Dendritic cell treated with granulocyte-macrophage colony-stimulating factor and Interleukin-4, amounts not matched to agents 40 ng/mL and 50 ng/mL, for 4 days (primary cell): Measurements from ENCODE around the gene ROR1.

Experiments used
- H3K27ac Mint-ChIP-seq: one replicate; pipeline ENCODE4 v1.8.0; 2022; ENCODE audit warnings: mild to moderate bottlenecking, mixed read lengths
- H3K27me3 Mint-ChIP-seq: one replicate; pipeline ENCODE4 v1.8.0; 2022; ENCODE audit warnings: mild to moderate bottlenecking, mixed read lengths
- H3K36me3 Mint-ChIP-seq: one replicate; pipeline ENCODE4 v1.8.0; 2022; ENCODE audit warnings: low read depth, mixed read lengths
- H3K4me1 Mint-ChIP-seq: one replicate; pipeline ENCODE4 v1.8.0; 2022; ENCODE audit warnings: low read depth, mixed read lengths
- H3K4me3 Mint-ChIP-seq: one replicate; pipeline ENCODE4 v1.8.0; 2022; ENCODE audit warnings: mild to moderate bottlenecking, moderate library complexity, mixed read lengths
- H3K9me3 Mint-ChIP-seq: one replicate; pipeline ENCODE4 v1.8.0; 2022; ENCODE audit warnings: mixed read lengths
- intact Hi-C: fragments of 100-400 bp; cut with micrococcal nuclease; formaldehyde crosslinking; loops from one replicate; pipeline ENCODE4 v1.15.0; 2022

ROR1 gene

DNA sequence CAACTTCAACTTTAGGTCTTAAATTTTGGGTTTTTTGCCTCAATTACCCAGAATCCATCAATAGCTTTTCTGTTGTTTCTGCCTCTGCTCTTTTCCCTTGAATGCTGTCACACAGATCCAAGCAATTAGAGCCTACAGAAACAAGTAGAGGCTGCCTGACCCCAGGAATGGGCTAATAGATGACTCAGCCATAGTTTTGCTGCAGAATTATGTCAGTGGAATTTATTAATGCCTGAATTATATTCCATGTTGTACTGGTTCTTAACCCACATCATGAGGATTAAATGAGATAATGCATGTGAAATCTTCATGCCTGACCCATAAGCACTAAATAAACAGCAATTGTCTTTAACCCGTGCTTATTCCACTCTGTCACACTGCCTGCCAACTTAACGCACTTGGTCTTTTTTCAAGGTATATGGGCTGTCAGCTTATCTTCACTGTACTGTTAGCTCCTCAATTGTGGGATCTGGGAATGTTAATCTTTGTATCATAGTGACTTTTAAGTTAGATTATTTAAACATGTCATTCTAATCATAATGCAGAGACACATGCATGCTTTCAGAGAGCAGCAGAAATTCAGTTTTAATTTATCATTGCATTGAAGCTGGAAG, 213.3 kb downstream of the ROR1 start:
- H3K27ac Mint-ChIP-seq: no peak overlapping the region
- no peaks in the 10 kb centered on the region for H3K27me3 Mint-ChIP-seq
- intact Hi-C loops: no loop called here
- no peaks in the 10 kb centered on the region for H3K9me3 Mint-ChIP-seq
- no peak overlapping the region for H3K4me3 Mint-ChIP-seq
- no peaks in the 10 kb centered on the region for H3K4me1 Mint-ChIP-seq
- no peaks in the 10 kb centered on the region for H3K36me3 Mint-ChIP-seq

DNA sequence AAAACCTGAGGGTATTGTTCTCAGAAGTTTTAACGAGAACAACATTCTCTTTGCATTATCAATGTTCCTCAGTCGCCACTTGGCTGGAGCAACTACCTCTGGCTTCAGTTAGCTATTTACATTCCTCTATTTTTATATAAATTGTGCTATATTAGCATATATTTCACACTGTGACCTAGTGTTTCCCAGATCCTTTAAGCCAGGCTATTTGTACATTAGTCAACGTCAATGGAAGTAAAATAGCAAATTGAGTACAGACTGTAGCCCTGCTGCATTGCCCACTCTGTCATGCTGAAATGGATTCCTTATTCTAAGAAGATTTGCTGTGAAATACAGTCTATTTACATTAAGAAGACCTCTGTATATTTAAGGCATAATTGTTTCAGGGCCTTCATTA, 213.8 kb downstream of the ROR1 start:
- H3K27me3 Mint-ChIP-seq: no peaks in the 10 kb centered on the region
- intact Hi-C loops: no loop called here
- no peaks in the 10 kb centered on the region for H3K36me3 Mint-ChIP-seq
- no peak overlapping the region for H3K4me3 Mint-ChIP-seq
- H3K4me1 Mint-ChIP-seq: no peaks in the 10 kb centered on the region
- no peak overlapping the region for H3K27ac Mint-ChIP-seq
- no peaks in the 10 kb centered on the region for H3K9me3 Mint-ChIP-seq

DNA sequence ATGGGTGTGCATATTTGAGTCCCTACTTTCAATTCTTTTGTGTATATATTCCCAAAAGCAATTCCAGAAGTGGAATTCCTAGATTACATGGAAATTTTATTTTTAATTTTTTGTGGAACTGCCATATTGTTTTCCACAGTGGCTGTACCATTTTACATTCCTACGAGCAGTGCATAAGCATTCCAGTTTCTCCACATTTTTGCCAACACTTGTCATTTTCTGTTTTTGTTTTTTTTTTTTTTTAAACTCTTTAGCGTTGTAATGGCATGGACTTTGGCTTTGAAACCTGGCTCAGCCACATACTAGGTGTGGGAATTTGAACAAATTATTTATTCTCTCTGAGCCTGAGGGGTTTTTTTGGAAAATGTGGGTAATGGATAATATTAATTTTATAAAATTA, 215.1 kb downstream of the ROR1 start:
- Mint-ChIP-seq H3K9me3 (no peaks in the 10 kb centered on the region), H3K27me3 (no peaks in the 10 kb centered on the region), H3K27ac (no peak overlapping the region), H3K4me1 (no peaks in the 10 kb centered on the region), H3K4me3 (no peak overlapping the region), H3K36me3 (no peaks in the 10 kb centered on the region)
- intact Hi-C loops: no loop called here

DNA sequence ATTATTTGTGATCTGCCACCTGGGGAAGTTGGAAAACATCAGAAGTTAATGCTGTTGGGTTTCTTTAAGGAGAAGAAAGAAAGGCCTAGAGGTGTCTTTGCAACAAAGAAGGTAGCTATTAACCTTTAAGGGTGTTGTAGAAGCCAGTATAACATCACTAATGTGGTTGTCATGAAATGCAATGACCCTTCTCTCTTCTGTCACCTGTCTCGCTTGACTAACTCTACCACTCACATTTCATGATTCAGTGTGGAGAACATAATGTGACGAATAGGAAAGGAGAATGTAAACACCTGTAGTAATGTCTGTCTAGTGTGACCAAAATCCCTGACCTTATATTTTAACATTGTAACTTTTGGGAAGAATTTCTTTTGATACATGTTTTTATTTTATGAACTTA, 217.9 kb downstream of the ROR1 start:
- H3K36me3 Mint-ChIP-seq: no peaks in the 10 kb centered on the region
- H3K27ac Mint-ChIP-seq: no peak overlapping the region
- no peak overlapping the region for H3K4me3 Mint-ChIP-seq
- intact Hi-C loops: no loop called here
- H3K27me3 Mint-ChIP-seq: no peaks in the 10 kb centered on the region
- H3K9me3 Mint-ChIP-seq: no peaks in the 10 kb centered on the region
- H3K4me1 Mint-ChIP-seq: no peaks in the 10 kb centered on the region

DNA sequence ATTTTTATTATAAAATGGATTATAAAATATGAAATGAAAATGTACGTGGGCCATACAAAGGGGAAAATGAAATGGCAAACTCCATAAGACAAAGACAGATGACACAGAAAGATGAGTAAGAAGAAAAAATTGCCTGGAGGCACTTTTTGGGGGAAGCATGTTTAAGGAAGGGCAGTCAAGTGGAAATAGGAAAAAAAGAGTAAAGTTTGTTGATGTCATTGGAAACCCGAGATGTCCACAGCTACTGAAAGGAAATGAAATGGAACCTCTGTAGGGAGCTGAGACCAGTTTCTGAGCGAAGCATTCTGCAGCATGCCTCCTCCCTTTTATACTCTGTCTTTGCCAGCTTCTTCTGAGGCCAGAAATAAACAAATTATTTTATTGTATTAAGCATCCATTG, 226.2 kb downstream of the ROR1 start:
- no peak overlapping the region for H3K27ac Mint-ChIP-seq
- no peaks in the 10 kb centered on the region for H3K4me1 Mint-ChIP-seq
- intact Hi-C loops: no loop called here
- H3K4me3 Mint-ChIP-seq: no peak overlapping the region
- H3K27me3 Mint-ChIP-seq: no peaks in the 10 kb centered on the region
- no peaks in the 10 kb centered on the region for H3K36me3 Mint-ChIP-seq
- H3K9me3 Mint-ChIP-seq: no peaks in the 10 kb centered on the region

DNA sequence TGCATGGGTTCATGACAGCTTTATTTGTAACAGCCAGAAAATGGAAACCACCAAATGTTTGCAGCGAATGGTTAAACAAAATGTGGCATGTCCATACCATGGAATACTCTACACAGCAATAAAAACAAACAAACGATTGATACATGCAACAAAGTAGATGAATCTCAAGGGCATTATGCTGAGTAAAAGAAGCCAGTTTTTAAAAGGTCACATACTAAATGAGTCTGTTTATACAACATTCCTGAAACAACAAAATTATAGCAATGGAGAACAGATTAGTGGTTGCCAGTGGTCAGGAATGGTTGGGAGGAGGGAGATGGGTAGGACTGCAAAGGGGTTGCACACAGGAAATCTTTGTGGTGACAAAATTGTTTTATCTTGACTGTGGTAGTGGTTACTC, 227.2 kb downstream of the ROR1 start:
- Mint-ChIP-seq H3K27me3 (no peaks in the 10 kb centered on the region), H3K36me3 (no peaks in the 10 kb centered on the region), H3K4me3 (no peak overlapping the region), H3K27ac (no peak overlapping the region), H3K4me1 (no peaks in the 10 kb centered on the region), H3K9me3 (no peaks in the 10 kb centered on the region)
- intact Hi-C loops: no loop called here

DNA sequence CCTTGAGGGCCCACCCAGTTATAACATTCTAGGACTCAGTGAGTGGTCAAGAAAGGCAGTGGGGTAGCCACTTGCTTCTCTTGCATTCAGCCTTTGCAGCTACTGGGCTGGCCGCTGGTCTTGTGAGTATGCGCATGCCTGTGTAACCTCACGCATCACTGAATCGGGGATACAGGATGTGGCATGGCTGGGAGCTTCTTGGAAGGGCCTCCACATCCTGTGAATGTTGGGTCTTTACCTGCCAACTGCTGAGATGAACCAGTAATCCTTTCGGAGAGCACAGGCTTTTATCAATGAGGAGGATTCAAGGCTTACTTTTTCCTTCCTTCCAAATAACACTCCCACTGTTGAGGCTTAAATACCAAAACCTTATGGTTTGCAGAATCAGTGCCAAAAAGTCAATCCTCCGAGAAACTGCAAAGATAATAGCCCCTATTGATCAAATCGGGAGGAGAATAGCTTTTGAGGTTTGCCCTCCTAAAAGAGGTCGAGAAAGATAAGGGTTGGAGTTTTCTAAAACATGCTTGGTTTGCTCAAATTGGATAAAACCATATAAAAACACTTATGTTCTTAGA, 230.7 kb downstream of the ROR1 start:
- Mint-ChIP-seq H3K4me1 (no peaks in the 10 kb centered on the region), H3K9me3 (no peaks in the 10 kb centered on the region), H3K36me3 (no peaks in the 10 kb centered on the region), H3K4me3 (no peak overlapping the region), H3K27ac (no peak overlapping the region), H3K27me3 (no peaks in the 10 kb centered on the region)
- intact Hi-C loops: no loop called here

DNA sequence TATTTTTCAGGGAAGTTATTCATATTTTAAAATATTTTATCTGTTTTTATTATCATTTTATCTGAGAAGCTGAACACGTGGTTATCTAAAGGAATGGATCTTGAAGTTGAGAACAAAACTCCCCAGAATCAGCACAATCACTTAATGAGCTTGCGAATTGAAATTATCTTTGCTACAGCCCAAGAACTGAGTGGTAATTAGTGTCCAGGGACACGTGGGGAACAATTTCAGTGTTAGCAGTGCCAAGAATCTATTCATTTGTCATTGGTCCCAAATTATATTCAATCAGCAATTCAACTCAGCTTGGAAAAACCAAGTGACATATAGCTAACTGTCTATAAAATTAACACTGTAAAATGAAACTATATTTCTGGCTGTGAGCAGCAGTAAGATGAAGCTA, 232.0 kb downstream of the ROR1 start:
- H3K27ac Mint-ChIP-seq: no peak overlapping the region
- no peaks in the 10 kb centered on the region for H3K36me3 Mint-ChIP-seq
- no peaks in the 10 kb centered on the region for H3K27me3 Mint-ChIP-seq
- H3K4me1 Mint-ChIP-seq: no peaks in the 10 kb centered on the region
- no peak overlapping the region for H3K4me3 Mint-ChIP-seq
- intact Hi-C loops: no loop called here
- H3K9me3 Mint-ChIP-seq: no peaks in the 10 kb centered on the region

DNA sequence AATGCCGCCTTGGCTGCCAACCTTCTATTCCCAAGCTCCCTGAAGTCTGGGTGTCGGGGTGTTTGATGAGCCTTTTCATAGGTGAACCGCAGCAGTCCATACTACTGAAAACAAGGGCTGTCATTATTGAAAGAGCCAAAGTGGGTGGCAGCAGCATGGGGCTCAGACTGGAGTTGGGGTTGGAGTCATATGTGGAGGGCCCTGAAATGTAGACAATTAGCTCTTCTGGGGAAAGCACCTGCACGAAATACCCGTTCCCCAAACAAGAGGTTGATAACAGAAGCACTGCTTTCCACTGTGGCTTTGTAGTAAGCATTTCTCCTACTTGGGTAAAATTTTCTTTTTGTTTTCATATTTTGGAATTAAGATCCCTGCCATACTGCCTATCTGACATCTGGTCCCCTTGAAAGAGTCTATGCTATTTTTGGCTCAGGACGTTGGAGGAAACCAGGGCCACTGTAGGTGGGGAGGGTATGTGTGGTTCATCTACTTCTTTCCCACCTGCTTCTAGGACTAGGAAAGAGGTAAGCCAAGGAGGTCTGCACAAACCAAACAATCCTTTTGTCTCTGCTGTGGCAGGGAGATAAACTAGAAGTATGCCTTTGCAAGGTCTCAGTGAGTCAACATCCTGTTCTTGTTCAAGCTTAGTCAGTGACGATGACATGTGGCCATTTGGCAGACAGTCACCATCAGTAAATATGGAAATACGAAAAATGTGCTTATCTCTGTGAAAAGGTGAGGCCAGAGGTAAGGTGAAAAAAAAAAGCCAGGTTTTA, 232.6 kb downstream of the ROR1 start:
- no peaks in the 10 kb centered on the region for H3K36me3 Mint-ChIP-seq
- intact Hi-C loops: no loop called here
- no peak overlapping the region for H3K27ac Mint-ChIP-seq
- H3K4me3 Mint-ChIP-seq: no peak overlapping the region
- no peaks in the 10 kb centered on the region for H3K4me1 Mint-ChIP-seq
- H3K27me3 Mint-ChIP-seq: no peaks in the 10 kb centered on the region
- H3K9me3 Mint-ChIP-seq: no peaks in the 10 kb centered on the region

DNA sequence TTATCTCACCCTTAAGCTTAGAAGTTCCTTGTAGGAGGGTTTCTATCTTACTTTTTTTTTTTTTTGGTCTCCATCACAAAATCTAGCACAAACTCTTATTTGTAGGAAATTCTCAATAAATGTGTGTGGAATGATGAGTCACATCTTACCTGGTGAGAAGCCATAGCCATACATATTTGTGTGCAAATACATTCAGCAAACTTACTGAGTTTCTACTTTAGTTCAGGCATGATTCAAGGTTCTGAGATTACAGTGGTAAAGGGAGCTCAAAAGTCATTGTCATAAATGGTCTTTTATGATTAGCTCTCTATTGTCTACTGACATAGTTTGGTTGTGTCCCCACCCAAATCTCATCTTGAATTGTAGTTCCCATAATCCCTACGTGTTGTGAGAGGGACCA, 236.5 kb downstream of the ROR1 start:
- intact Hi-C loops: no loop called here
- no peaks in the 10 kb centered on the region for H3K9me3 Mint-ChIP-seq
- no peak overlapping the region for H3K27ac Mint-ChIP-seq
- no peaks in the 10 kb centered on the region for H3K36me3 Mint-ChIP-seq
- no peaks in the 10 kb centered on the region for H3K4me1 Mint-ChIP-seq
- no peaks in the 10 kb centered on the region for H3K27me3 Mint-ChIP-seq
- H3K4me3 Mint-ChIP-seq: no peak overlapping the region

DNA sequence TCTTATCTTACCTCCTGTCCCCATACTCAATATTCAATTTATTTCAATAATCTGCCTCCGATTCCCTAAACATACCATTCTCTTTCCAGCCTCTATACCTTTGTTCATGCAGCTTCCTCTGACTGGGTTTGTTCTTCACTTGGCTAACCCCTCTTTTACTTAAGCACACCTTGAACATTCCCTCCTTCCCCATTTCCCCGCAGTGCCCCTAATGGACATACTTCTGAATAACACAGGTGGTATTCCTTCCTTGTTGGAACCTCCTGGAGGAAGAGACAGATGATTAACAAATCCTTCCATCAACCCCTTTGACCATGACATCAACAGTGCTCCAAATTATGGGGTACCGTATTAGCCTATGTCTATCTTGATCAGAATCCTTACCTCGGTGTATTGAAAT, 239.6 kb downstream of the ROR1 start:
- intact Hi-C loops: no loop called here
- no peak overlapping the region for H3K4me3 Mint-ChIP-seq
- no peak overlapping the region for H3K27ac Mint-ChIP-seq
- no peaks in the 10 kb centered on the region for H3K36me3 Mint-ChIP-seq
- H3K27me3 Mint-ChIP-seq: no peaks in the 10 kb centered on the region
- no peaks in the 10 kb centered on the region for H3K4me1 Mint-ChIP-seq
- no peaks in the 10 kb centered on the region for H3K9me3 Mint-ChIP-seq

DNA sequence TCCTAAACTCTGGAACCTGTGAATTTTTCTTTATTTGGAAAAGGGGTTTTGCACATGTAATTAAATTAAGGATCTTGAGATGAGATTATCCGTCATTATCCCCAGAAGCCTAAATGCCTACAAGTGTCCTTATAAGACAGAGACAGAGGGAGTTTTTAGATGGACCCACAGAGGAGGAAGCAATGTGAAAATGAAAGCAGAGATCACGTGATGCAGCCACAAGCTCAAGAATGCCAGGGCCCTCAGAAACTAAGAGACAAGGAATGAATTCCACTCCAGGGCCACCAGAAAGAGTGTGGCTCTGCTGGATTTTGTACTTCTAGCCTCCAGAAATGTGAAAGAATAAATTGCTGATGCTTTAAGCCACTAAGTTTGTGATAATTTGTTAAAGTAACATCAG, 246.0 kb downstream of the ROR1 start:
- intact Hi-C loops: no loop called here
- Mint-ChIP-seq H3K27me3 (no peaks in the 10 kb centered on the region), H3K4me1 (peaks cover 6% of the 10 kb centered on the region), H3K9me3 (no peaks in the 10 kb centered on the region), H3K36me3 (no peaks in the 10 kb centered on the region), H3K4me3 (no peak overlapping the region), H3K27ac (no peak overlapping the region)

DNA sequence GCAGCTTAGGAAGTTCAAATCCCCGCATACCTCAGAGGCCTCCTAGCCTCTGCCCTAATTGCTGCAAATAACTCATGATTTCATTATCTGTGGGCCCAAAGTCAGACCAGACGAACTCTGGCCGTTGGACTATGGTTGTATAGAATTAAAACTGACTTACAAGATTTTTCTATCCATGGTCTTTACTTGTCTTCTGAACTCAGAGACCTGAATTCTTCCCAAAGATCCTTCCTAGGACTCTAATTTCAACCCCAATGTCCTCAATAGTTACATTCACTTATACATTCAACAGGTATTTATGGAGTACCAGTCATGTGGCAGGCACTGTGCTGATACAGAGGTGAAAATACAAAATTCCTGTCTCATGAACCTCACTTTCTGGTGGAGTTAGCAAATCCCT, 247.2 kb downstream of the ROR1 start:
- intact Hi-C loops: no loop called here
- Mint-ChIP-seq H3K27ac (no peak overlapping the region), H3K4me1 (peaks cover 6% of the 10 kb centered on the region), H3K4me3 (no peak overlapping the region), H3K36me3 (no peaks in the 10 kb centered on the region), H3K9me3 (no peaks in the 10 kb centered on the region), H3K27me3 (no peaks in the 10 kb centered on the region)

DNA sequence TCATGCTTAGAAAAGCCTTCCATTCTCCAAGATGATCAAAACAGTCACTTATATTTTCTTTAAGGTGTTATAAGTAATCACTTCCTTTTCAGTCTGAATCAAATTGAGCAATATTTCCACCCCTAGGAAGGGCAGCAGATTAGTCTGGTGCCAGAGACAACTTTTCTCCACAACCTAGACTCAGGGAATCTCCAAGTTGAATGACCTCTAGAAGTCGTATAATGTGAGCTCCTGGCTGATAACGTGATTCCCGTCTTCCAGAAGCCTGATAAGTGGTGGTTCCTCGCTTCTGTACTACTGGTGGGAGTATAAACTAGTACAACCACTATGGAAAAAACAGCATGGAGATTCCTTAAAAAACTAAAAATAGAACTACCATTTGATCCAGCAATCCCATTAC, 251.2 kb downstream of the ROR1 start:
- intact Hi-C loops: no loop called here
- H3K27ac Mint-ChIP-seq: no peak overlapping the region
- H3K9me3 Mint-ChIP-seq: no peaks in the 10 kb centered on the region
- no peaks in the 10 kb centered on the region for H3K36me3 Mint-ChIP-seq
- H3K4me3 Mint-ChIP-seq: no peak overlapping the region
- H3K4me1 Mint-ChIP-seq: no peaks in the 10 kb centered on the region
- H3K27me3 Mint-ChIP-seq: no peaks in the 10 kb centered on the region

DNA sequence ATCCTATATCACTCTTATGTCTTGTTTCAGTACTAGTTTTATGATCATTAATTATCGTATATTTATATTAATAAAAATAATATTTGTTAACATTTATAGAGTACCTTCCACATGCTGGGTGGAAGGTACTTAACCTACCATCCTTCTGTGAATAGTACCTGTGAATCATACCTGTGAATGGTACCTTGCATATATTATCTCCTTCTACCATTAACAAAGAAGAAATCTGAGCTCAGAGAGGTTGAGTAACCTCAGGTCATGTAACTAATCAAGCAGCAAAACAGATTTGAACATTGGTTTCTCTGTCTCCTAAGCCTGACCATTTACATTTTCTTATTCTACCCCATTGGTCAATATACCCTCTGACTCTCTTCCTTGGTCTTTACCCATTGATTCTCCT, 255.2 kb downstream of the ROR1 start:
- Mint-ChIP-seq H3K9me3 (no peaks in the 10 kb centered on the region), H3K27me3 (no peaks in the 10 kb centered on the region), H3K27ac (no peak overlapping the region), H3K36me3 (no peaks in the 10 kb centered on the region), H3K4me3 (no peak overlapping the region), H3K4me1 (no peaks in the 10 kb centered on the region)
- intact Hi-C loops: no loop called here
